ENCODE measurements around the gene P2RX5.
"Not testable (repeated sequence)": the region's sequence is repeated elsewhere in the genome, so short reads cannot be mapped to it uniquely, and the experiment has no call there.

Gene P2RX5

DNA sequence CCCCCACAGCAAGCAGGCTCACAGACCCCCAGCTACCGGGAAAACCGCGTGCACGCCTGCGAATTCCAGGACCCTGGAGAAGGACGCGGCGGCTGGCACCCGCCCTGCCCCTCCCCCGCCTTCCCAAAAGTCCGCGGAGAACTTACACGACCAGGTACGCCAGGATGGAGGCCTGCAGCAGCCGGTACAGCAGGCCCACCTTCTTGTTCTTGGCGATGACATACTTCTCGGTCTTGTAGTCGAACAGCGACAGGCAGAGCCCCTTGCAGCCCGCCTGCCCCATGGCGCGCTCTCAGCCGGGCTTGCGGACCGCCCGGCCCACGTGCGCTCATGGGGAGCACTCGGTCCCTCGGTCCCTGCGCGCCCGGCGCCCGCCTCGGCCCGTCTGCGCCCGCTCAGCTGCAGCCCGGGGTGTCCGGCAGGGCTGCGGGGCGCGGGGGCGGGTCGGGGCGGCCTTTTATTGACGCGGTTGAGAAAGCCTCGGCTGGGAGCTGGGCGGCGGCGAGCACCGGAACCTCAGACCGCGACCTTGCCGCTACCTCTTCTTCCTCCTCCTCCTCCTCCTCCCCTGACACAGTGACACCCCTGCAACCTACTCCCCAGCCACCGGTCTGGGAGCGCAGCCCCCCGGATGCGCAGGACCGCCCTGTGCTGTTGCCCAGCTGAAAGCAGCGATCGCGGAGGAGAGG is at the start of gene P2RX5:
Gene P2RX5 (minus strand): TSS at position 433 of the 689 bp plus-strand sequence. CDS start 150 bp downstream, at position 283.
- FAIRE-seq, result no peak

DNA sequence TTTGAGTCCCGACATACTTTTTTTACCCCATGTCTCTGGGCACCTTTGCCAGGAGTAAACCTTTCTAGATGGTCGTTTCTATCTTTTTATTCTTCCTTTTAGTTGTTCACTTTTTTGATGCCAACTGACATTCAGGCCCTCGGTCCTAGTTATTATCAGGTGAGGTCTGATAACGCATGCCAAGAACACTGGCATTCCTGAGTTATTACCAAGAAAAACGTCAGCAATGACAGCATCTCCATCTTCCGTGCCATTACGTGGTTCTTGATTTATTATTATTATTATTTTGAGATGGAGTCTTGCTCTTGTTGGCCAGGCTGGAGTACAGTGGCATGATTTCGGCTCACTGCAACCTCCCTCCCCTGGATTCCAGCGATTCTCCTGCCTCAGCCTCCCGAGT is 49.1 kb upstream of the P2RX5 start:
- no peak for FAIRE-seq

DNA sequence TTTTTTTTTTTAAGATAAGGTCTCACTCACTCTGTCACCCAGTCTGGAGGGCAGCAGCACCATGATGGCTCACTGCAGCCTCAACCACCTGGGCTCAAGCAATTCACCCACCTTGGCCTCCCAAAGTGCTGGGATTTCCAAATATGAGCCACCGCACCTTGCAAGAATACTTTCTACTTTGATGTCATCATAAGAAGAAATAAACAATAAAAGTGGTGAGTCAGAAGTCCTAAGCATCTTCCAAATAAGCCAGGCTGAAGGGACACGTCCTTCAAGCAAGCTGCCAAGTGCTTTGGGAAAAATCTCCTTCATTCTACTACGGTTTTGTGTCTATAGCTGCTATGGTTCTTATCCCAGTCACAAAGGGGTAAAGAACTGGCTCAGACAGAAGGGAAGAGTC is 48.1 kb upstream of the P2RX5 start:
- FAIRE-seq, result no peak

GRCh38 chr17:3740611-3741073 is 44.7 kb upstream of the P2RX5 start:
- no peak for FAIRE-seq

- FAIRE-seq, result no peak
Measured at GRCh38 chr17:3739422-3740124, 43.6 kb upstream of the P2RX5 start.

DNA sequence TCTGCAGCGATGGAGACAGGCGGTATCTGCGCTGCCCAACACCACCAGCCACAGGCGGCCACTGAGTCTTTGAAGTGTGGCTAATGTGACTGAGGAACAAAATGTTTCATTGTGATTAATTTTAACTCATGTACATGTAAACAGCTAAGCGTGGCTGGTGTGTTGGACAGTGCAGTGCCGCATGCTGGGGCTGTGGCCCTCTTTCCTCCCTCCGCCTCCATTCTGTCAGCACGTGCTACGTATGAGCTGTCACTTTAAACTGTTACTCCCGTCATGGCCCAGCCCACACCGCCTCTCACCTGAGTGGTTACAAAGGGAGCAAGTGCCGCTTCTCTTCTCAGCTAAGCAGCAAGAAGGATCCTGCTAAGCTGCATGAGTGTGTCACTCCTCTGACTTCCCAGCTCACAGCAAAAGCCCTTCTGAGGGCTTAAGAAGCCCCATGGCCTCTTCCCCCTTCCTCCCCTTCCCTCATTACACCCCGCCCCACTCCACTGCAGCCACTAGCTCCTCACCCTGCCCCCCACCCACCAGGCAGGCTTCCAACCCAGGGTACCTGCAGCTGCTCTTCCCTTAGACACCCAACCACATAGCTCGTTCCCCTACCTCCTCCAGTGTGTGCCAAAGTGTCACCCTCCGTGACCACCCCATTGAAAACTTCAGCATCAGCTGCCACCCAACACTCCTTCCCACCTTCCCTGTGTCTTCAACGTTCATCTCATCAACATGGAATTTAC is 42.8 kb upstream of the P2RX5 start:
- no peak for FAIRE-seq

- FAIRE-seq, result no peak
Measured at GRCh38 chr17:3735515-3735914, 39.6 kb upstream of the P2RX5 start.

- not testable (repeated sequence) for FAIRE-seq
Measured at GRCh38 chr17:3734911-3735276, 38.9 kb upstream of the P2RX5 start.

DNA sequence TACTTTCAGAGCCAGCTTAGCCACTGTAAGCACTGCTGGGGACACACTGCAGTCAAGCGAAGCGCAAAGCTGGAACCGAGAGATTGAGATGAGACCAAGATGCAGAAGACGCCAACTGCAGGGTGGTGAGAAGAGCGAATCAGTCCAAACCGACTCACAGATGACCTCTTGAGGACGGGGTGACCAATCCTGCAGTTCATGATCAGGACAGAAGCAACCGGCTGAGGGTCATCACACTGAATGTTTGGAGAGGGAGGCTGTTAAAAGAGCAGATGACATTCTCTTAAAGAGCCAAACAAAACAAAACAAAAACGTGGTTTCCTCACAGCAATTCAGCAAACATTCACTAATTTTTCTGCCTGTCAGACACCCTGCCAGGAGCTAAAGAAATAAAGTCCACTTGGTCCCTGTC is 36.3 kb upstream of the P2RX5 start:
- no peak for FAIRE-seq

GRCh38 chr17:3730881-3731429 is 35.0 kb upstream of the P2RX5 start:
- FAIRE-seq, result no peak

DNA sequence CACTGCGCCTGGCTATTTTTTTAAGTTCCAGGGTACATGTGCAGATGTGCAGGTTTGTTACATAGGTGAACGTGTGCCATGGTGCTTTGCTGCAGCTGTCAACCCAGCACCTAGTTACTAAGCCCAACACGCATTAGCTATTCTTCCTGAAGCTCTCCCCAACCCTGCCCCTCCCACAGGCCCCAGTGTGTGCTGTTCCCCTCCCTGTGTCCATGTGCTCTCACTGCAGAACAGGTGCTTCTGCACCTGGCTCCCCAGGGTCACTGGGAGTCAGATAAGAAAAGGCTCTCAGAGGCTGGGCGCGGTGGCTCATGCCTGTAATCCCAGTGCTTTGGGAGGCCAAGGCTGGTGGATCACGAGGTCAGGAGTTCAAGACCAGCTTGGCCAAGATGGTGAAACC is 33.9 kb upstream of the P2RX5 start:
- FAIRE-seq, result no peak

DNA sequence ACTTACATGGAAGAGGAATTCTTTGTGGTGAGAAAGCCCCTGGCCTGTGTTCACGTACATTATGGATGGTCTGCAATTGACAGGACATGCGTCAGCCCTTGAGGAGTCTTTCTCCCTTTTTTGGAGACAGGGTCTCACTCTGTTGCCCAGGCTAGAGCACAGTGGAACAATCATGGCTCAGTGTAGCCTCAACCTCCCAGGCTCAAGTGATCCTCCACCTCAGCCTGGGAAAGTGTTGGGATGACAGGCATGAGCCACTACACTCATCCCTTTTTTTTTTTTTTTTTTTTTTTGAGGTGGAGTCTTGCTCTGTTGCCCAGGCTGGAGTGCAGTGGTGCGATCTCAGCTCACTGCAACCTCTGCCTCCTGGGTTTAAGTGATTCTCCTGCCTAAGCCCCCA is 32.1 kb upstream of the P2RX5 start:
- FAIRE-seq, result not testable (repeated sequence)

DNA sequence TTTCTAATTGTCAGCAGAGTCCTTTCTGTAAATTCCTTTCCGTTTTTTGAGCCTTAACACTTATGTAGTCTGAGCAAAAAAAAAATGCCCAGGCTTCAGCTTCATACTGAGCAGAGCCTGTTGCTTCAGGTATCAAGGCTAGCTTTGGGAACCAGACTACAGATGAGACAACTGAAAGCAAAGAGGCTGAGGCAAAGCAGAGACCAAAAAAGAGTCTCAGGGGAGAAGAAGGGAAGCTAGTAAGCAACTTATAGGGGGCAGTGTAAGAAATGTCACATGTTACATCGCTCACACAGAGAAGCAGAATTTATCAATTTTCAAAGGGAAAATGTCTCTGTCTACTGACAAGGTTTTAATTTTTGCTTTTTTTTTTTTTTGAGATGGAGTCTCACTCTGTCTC is 31.1 kb upstream of the P2RX5 start:
- no peak for FAIRE-seq

DNA sequence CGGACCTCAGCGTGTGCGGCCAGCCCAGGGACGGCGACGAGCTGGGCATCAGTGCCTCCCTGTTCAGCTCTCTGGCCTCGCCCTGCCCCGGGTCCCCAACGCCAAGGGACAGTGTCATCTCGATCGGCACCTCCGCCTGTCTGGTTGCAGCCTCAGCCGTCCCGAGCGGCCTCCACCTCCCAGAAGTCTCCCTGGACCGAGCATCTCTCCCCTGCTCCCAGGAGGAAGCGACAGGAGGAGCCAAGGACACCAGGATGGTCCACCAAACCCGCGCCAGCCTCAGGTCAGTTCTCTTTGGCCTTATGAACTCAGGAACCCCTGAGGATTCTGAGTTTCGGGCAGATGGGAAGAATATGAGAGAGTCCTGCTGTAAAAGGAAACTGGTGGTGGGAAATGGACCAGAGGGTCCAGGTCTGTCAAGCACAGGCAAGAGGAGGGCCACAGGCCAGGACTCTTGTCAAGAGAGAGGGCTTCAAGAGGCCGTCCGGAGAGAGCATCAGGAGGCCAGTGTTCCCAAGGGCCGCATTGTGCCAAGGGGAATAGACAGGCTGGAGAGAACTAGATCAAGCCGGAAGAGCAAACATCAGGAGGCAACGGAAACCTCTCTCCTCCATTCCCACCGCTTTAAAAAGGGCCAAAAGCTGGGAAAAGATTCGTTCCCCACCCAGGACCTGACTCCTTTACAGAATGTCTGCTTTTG is 28.6 kb upstream of the P2RX5 start:
- no peak for FAIRE-seq

- FAIRE-seq, result no peak
Measured at GRCh38 chr17:3723556-3724377, 27.8 kb upstream of the P2RX5 start, which contains the start of gene HASPIN. Gene HASPIN (plus strand): TSS chr17:3723903. CDS start chr17:3723936, 33 bp downstream.

- FAIRE-seq, result no peak
Measured at GRCh38 chr17:3723188-3723555, 27.2 kb upstream of the P2RX5 start.

DNA sequence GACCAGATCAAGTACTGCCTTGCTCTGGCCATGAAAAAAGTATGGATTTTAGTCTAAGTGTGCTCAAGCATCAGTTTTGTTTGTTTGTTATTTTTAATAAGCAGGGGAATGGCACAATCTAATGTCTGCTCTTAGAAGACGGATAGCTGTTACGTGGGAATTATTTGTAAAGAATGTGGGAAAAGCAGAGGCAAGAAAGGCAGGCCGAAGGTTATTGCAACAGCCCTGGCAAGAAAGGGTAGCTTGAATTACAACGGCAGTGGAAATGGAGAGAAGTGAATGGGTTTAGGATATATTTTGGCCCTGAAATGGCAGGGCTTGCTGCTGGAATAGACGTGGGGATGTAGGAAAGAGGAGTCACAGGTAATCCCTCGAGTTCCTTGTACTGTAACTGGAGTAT is 26.8 kb upstream of the P2RX5 start:
- FAIRE-seq, result no peak

- FAIRE-seq, result no peak
Measured at GRCh38 chr17:3719265-3719664, 23.3 kb upstream of the P2RX5 start.

- no peak for FAIRE-seq
Measured at GRCh38 chr17:3718201-3718600, 22.2 kb upstream of the P2RX5 start.

DNA sequence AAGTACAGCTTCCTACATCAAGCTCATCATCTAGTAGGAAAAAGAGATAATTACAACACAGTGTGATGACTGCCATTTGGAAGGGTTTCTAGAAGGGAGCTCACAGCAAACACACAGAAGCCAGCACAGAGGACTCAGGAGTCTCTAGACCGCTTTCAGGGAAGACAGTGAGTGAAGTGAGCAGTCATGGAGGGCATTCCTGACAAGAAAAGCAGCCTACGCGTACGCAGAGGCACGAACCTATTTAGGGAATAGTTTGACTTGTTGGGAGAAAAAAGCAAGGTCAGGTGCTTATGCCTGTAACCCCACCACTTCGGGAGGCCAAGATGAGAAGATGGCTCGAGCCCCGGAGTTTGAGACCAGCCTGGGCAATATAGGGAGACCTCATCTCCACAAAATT is 19.3 kb upstream of the P2RX5 start:
- no peak for FAIRE-seq

DNA sequence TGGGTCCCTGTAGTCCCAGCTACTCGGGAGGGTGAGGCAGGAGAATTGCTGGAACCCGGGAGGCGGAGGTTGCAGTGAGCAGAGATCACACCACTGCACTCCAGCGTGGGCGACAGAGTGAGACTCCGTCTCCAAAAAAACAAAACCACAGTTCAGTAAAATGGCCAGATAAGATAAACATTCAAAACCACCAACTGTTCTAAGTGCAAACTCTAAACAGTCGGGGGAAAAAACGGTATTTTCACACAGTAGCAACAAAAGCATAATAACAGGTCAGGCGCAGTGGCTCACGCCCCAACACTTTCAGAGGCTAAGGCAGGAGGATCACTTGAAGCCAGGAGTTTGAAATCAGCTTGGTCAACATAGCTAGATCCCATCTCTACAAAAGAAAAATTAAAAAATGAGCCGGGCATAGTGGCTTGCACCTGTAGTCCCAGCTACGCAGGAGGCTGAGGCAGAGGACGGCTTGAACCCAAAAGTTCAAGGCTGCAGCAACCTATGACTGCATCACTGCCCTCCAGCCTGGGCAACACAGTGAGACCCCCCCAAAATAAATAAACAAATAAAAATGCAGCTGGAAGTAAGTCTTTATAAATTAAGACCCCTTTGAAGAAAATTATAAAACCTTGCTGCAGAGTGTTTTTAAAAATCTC is 17.0 kb upstream of the P2RX5 start:
- FAIRE-seq, result no peak
